PC-3 (cell line): ENCODE results near the gene SLC25A19.

Experiments
- CTCF ChIP-seq: fragments of 300-600 bp; sonication (generic); conservative IDR thresholded peaks from 2 replicates; pipeline ENCODE4 v1.5.1; 2017; ENCODE audit warnings: antibody characterized with exemption, low read depth, mild to moderate bottlenecking, low read length
- EZH2 ChIP-seq: fragments of 300-600 bp; sonication (generic); IDR thresholded peaks from one replicate; pipeline ENCODE4 v1.6.1; 2017; ENCODE audit warnings: antibody characterized with exemption, mild to moderate bottlenecking, low read length; ENCODE audit not compliant: unreplicated experiment
- EZH2phosphoT487 ChIP-seq: fragments of 300-600 bp; sonication (generic); IDR thresholded peaks from 2 replicates; pipeline ENCODE4 v1.6.1; 2018; ENCODE audit warnings: mild to moderate bottlenecking, antibody characterized with exemption, low read length, borderline replicate concordance

- TF ChIP-seq EZH2 (no peak), CTCF (no peak), EZH2phosphoT487 (no peak)
Observed at GRCh38 chr17:75327757-75328156, 38.5 kb upstream of the SLC25A19 start.
